GM10266 (cell line): ENCODE data around the gene CFAP251.
"Not testable (repeated sequence)": the region's sequence is repeated elsewhere in the genome, so short reads cannot be mapped to it uniquely, and the experiment has no call there.

ENCODE experiments used
- DNase-seq: peaks from one replicate; pipeline ENCODE4 v3.0.0; 2012; ENCODE audit errors: extremely low spot score
- CTCF ChIP-seq: IDR thresholded peaks from 2 replicates; pipeline ENCODE4 v1.5.1; 2012; ENCODE audit warnings: mild to moderate bottlenecking, low read depth; ENCODE audit not compliant: control insufficient read depth, insufficient read depth; ENCODE audit errors: missing control alignments

CFAP251 gene

GRCh38 chr12:121981456-121981855 lies 63.1 kb downstream of the CFAP251 start:
- TF ChIP-seq CTCF = no peak
- no peak for DNase-seq

DNA sequence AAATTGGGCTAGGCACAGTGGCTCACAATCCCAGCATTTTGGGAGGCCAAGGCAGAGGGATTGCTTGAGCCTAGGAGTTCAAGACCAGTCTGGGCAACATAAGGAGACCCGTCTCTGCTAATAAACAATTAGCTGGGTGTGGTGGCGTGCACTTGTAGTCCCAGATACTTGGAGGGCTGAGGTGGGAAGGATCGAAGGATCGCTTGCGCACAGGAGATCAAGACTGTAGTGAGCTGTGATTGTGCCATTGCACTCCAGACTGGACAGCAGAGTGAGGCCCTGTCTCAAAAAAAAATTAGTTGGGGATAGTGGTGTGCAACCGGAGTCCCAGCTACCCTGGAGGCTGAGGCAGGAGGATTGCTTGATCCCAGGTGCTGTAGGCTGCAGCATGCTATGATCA lies 64.6 kb downstream of the CFAP251 start:
- TF ChIP-seq CTCF = no peak
- DNase-seq = no peak

GRCh38 chr12:121983536-121984210 lies 65.3 kb downstream of the CFAP251 start:
- TF ChIP-seq CTCF = no peak
- DNase-seq = no peak

DNA sequence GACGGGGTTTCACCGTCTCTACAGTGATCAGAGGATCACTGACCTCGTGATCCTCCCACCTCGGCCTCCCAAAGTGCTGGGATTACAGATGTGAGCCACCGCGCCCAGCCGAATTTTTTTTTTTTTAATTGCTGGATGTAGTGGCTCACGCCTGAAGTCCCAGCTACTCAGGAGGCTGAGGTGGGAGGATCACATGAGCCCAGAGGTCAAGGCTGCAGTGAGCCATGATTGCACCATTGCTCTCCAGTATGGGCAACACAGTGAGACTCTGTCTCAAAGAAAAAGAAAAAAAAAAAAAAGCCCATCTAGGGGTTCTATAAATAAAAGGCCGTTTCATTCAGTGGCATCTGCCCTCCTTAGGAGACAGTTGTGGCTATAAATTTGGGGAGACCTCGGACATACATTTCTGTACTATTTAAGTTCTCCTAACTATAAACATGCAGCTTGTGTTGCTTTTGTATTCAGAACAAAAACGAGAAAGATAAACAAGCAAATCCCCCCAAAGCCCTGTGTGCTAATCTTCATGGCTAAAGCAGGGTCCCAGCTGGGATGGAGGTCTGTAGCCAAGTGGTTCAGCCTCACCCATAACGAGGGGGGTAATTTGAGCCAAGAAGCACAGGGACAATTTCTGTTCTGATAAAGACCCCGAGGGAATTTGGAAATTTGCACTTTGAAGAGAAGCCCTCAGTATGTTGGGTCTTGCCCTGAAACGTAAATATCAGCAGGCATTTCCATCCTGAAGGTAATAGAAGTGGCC lies 68.3 kb downstream of the CFAP251 start:
- TF ChIP-seq CTCF = no peak
- no peak for DNase-seq

DNA sequence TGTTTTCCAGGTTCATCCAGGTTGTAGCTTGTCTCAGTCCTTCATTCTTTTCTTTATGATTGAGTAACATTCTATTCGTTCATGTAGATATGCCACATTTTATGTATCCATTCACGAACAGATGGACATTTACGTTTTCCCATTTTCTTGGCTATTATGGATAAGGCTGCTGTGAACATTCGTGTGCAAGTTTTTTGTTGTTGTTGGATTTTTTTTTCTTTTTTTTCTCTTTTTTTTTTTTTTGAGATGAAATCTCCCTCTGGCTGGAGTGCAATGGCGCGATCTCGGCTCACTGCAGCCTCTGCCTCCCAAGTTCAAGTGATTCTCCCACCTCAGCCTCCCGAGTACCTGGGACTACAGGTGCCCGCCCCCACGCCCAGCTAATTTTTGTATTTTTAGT lies 70.1 kb downstream of the CFAP251 start:
- DNase-seq = not testable (repeated sequence)

GRCh38 chr12:121989276-121990113 lies 71.1 kb downstream of the CFAP251 start:
- DNase-seq = no peak

More at GRCh38 chr12:121989276-121990113, 71.1 kb downstream of the CFAP251 start:
- TF ChIP-seq CTCF = no peak
